SU-DHL-6 (cell line): ENCODE measurements around the gene RNF31.

Experiments used
- CTCF ChIP-seq: fragments of 200-600 bp; sonication (generic); IDR thresholded peaks from one replicate; pipeline ENCODE4 v1.5.1; 2017; ENCODE audit warnings: antibody characterized with exemption, mild to moderate bottlenecking, low read length, moderate library complexity; ENCODE audit not compliant: insufficient read depth, poor library complexity, severe bottlenecking
- EZH2phosphoT487 ChIP-seq: fragments of 200-600 bp; sonication (generic), shearing (Covaris generic); conservative IDR thresholded peaks from 2 replicates; pipeline ENCODE4 v1.6.1; 2018; ENCODE audit warnings: mild to moderate bottlenecking, antibody characterized with exemption, low read length, moderate library complexity, mixed read lengths

GRCh38 chr14:24103451-24103850 lies 43.8 kb upstream of the RNF31 start:
- TF ChIP-seq CTCF = no peak
- no peak for TF ChIP-seq EZH2phosphoT487
